Mesothelial cell of epicardium (in vitro differentiated cells): ENCODE results near the gene EFCAB7. TPM values are rescaled to one million over a fixed set of nuclear protein-coding genes. Genes with fewer than 3 reads are reported as not detected.

ENCODE experiments used
- DNase-seq, 2 experiments: peaks; one replicate each; pipeline ENCODE4 v3.0.0; 2021; ENCODE audit warnings: low spot score in 2 of 2; ENCODE audit not compliant: unreplicated experiment in 2 of 2
- H3K27ac Mint-ChIP-seq: 2 replicates; pipeline ENCODE4 v1.8.0; 2021; ENCODE audit warnings: mixed read lengths
- H3K27me3 Mint-ChIP-seq: 2 replicates; pipeline ENCODE4 v1.8.0; 2021; ENCODE audit warnings: low read depth, mixed read lengths
- H3K36me3 Mint-ChIP-seq: 2 replicates; pipeline ENCODE4 v1.8.0; 2021; ENCODE audit warnings: mixed read lengths
- H3K4me1 Mint-ChIP-seq: 2 replicates; pipeline ENCODE4 v1.8.0; 2021; ENCODE audit warnings: mixed read lengths
- H3K4me3 Mint-ChIP-seq: 2 replicates; pipeline ENCODE4 v1.8.0; 2021; ENCODE audit warnings: mild to moderate bottlenecking, moderate library complexity, mixed read lengths
- H3K9me3 Mint-ChIP-seq: 2 replicates; pipeline ENCODE4 v1.8.0; 2021; ENCODE audit warnings: mixed read lengths
- CTCF ChIP-seq: fragments of 200-600 bp; sonication (generic); IDR thresholded peaks from one replicate; pipeline ENCODE4 v1.5.0; 2021; ENCODE audit warnings: antibody characterized with exemption; ENCODE audit not compliant: unreplicated experiment
- total RNA-seq: library from RNA; stranded (reverse); gene quantifications from 3 replicates; pipeline ENCODE4 v1.2.1, GENCODE V29; 2021

The EFCAB7 gene
- total RNA-seq, 1 donor from 2014 or later, result 9.6 TPM

- no peaks in the 10 kb centered on the region for H3K36me3 Mint-ChIP-seq
- H3K4me1 Mint-ChIP-seq, result peaks cover 45% of the 10 kb centered on the region
- H3K9me3 Mint-ChIP-seq, result no peaks in the 10 kb centered on the region
- H3K27ac Mint-ChIP-seq, result peak overlapping the region; percentile 51
- no peak for TF ChIP-seq CTCF
- H3K4me3 Mint-ChIP-seq, result no peak overlapping the region
- no peak for DNase-seq
- no peaks in the 10 kb centered on the region for H3K27me3 Mint-ChIP-seq
These were observed 94.7 kb downstream of the EFCAB7 start for GRCh38 chr1:63618011-63618410.

- H3K27ac Mint-ChIP-seq, result no peak overlapping the region
- no peak for TF ChIP-seq CTCF
- no peaks in the 10 kb centered on the region for H3K36me3 Mint-ChIP-seq
- peaks cover 56% of the 10 kb centered on the region for H3K4me1 Mint-ChIP-seq
- DNase-seq, result no peak
- H3K9me3 Mint-ChIP-seq, result no peaks in the 10 kb centered on the region
- H3K27me3 Mint-ChIP-seq, result no peaks in the 10 kb centered on the region
- H3K4me3 Mint-ChIP-seq, result no peak overlapping the region
These were observed 96.2 kb downstream of the EFCAB7 start for GRCh38 chr1:63619558-63619957.

GRCh38 chr1:63620671-63621070, 97.3 kb downstream of the EFCAB7 start:
- Mint-ChIP-seq H3K9me3 (no peaks in the 10 kb centered on the region), H3K4me3 (no peak overlapping the region), H3K36me3 (no peaks in the 10 kb centered on the region), H3K4me1 (peaks cover 67% of the 10 kb centered on the region), H3K27me3 (no peaks in the 10 kb centered on the region), H3K27ac (peak overlapping the region; percentile 59)
- DNase-seq, result no peak
- TF ChIP-seq CTCF, result no peak

GRCh38 chr1:63621075-63621474, 97.8 kb downstream of the EFCAB7 start:
- H3K4me3 Mint-ChIP-seq, result no peak overlapping the region
- peak overlapping the region; percentile 59 for H3K27ac Mint-ChIP-seq
- TF ChIP-seq CTCF, result no peak
- H3K4me1 Mint-ChIP-seq, result peaks cover 68% of the 10 kb centered on the region
- H3K36me3 Mint-ChIP-seq, result no peaks in the 10 kb centered on the region
- H3K9me3 Mint-ChIP-seq, result no peaks in the 10 kb centered on the region
- no peak for DNase-seq
- no peaks in the 10 kb centered on the region for H3K27me3 Mint-ChIP-seq

GRCh38 chr1:63621698-63622097, 98.4 kb downstream of the EFCAB7 start:
- peak in 1 of 2 experiments; percentile 42 for DNase-seq
- no peaks in the 10 kb centered on the region for H3K36me3 Mint-ChIP-seq
- no peaks in the 10 kb centered on the region for H3K9me3 Mint-ChIP-seq
- no peaks in the 10 kb centered on the region for H3K27me3 Mint-ChIP-seq
- TF ChIP-seq CTCF, result no peak
- H3K4me3 Mint-ChIP-seq, result no peak overlapping the region
- H3K27ac Mint-ChIP-seq, result peak overlapping the region; percentile 59
- peaks cover 67% of the 10 kb centered on the region for H3K4me1 Mint-ChIP-seq

Other genes starting within 250 kb of the EFCAB7 start
- not detected in 3 replicates for gene FOXD3, start 201.0 kb upstream of the EFCAB7 start, total RNA-seq
- 20.0 to 21.7 TPM (median 20.3 TPM) in 3 replicates for gene ALG6, start 155.9 kb upstream of the EFCAB7 start, total RNA-seq
- 37.7 to 40.3 TPM (median 39.4 TPM) in 3 replicates for gene ITGB3BP, start 300 bp upstream of the EFCAB7 start, total RNA-seq
- gene PGM1, start 69.9 kb downstream of the EFCAB7 start, total RNA-seq, result 43.8 to 46.8 TPM (median 46.0 TPM) in 3 replicates